DOHH2 (cell line): ENCODE data around the gene ST3GAL3.
A peak's percentile ranks its signal among the peaks of the same experiment; 100 is the strongest.

Experiments used
- H3F3A ChIP-seq: fragments of 200-600 bp; sonication (generic), shearing (Covaris generic); 2 replicates; pipeline ENCODE4 v1.6.0; 2016; ENCODE audit warnings: antibody characterized with exemption, mild to moderate bottlenecking; ENCODE audit not compliant: control insufficient read depth, insufficient read depth
- H3K27ac ChIP-seq: fragments of 200-600 bp; sonication (generic); 2 replicates; pipeline ENCODE4 v1.5.1; 2014; ENCODE audit warnings: low read depth, mild to moderate bottlenecking, low read length, moderate library complexity
- H3K27me3 ChIP-seq: fragments of 200-600 bp; sonication (generic); 2 replicates; pipeline ENCODE4 v1.6.1; 2014; ENCODE audit warnings: mild to moderate bottlenecking, low read length, mixed read lengths; ENCODE audit not compliant: control insufficient read depth
- H3K36me3 ChIP-seq: fragments of 200-600 bp; sonication (generic); 2 replicates; pipeline ENCODE4 v1.6.1; 2014; ENCODE audit warnings: mild to moderate bottlenecking, low read length, moderate library complexity, mixed read lengths; ENCODE audit not compliant: control insufficient read depth
- H3K4me1 ChIP-seq: fragments of 200-600 bp; sonication (generic); 2 replicates; pipeline ENCODE4 v1.6.1; 2014; ENCODE audit warnings: mild to moderate bottlenecking, low read length, mixed read lengths; ENCODE audit not compliant: control insufficient read depth
- H3K4me2 ChIP-seq: fragments of 200-600 bp; sonication (generic); 2 replicates; pipeline ENCODE4 v1.6.0; 2014; ENCODE audit warnings: mild to moderate bottlenecking, low read length, moderate library complexity
- H3K4me3 ChIP-seq: fragments of 200-600 bp; sonication (generic); 2 replicates; pipeline ENCODE4 v1.5.1; 2014; ENCODE audit warnings: mild to moderate bottlenecking, low read length, mixed read lengths
- H3K79me2 ChIP-seq: fragments of 200-600 bp; sonication (generic); 2 replicates; pipeline ENCODE4 v1.6.1; 2014; ENCODE audit warnings: mild to moderate bottlenecking, low read length, mixed read lengths; ENCODE audit not compliant: control insufficient read depth
- H3K9me2 ChIP-seq: fragments of 200-600 bp; sonication (generic); replicated peaks from 2 replicates; pipeline ENCODE4 v1.6.1; 2014; ENCODE audit warnings: mild to moderate bottlenecking, low read length, mixed read lengths; ENCODE audit not compliant: control insufficient read depth
- H3K9me3 ChIP-seq: fragments of 200-600 bp; sonication (generic); 2 replicates; pipeline ENCODE4 v1.6.1; 2014; ENCODE audit warnings: antibody characterized with exemption, low read length, mixed read lengths; ENCODE audit not compliant: control insufficient read depth, insufficient read depth
- H4K20me1 ChIP-seq: fragments of 200-600 bp; sonication (generic); 2 replicates; pipeline ENCODE4 v1.6.0; 2014; ENCODE audit warnings: low read depth, mild to moderate bottlenecking, antibody characterized with exemption, low read length, moderate library complexity; ENCODE audit not compliant: control insufficient read depth, insufficient read depth
- EZH2phosphoT487 ChIP-seq: fragments of 200-600 bp; sonication (generic); IDR thresholded peaks from 2 replicates; pipeline ENCODE4 v1.6.1; 2017; ENCODE audit warnings: borderline replicate concordance, mild to moderate bottlenecking, antibody characterized with exemption, low read length, moderate library complexity, mixed read lengths
- TF ChIP-seq, protein P1 (sequence below): fragments of 200-600 bp; sonication (generic); IDR thresholded peaks from one replicate; pipeline ENCODE4 v1.5.1; 2014; ENCODE audit warnings: antibody characterized with exemption, mild to moderate bottlenecking, low read depth, low read length; ENCODE audit not compliant: poor library complexity, severe bottlenecking

ST3GAL3 gene

DNA sequence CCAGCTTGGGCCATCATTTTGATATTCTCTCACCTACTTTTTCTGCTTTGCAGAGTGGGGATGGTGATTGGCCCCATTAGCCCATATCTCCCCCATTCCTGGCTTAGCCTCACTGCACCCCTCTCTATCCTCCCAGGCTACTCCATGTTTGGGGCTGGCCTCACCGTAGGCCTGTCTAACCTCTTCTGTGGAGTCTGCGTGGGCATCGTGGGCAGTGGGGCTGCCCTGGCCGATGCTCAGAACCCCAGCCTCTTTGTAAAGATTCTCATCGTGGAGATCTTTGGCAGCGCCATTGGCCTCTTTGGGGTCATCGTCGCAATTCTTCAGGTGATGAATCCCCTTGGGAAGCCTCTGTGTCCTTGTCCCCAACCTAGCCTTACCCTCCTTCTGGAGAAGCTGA is 269.6 kb downstream of the ST3GAL3 start:
- no peaks in the 10 kb centered on the region for H3K27me3 ChIP-seq
- peaks cover 69% of the 10 kb centered on the region for H3K36me3 ChIP-seq
- H3K27ac ChIP-seq = no peak overlapping the region
- H3K4me1 ChIP-seq = peaks cover 56% of the 10 kb centered on the region
- peaks cover 63% of the 10 kb centered on the region for H3K79me2 ChIP-seq
- peaks cover 10% of the 10 kb centered on the region; the same call in 1 of the 2 replicates for H4K20me1 ChIP-seq
- H3K4me3 ChIP-seq = peak overlapping the region; percentile 86; the same call in 1 of the 2 replicates
- no peaks in the 10 kb centered on the region for H3K9me2 ChIP-seq
- H3K4me2 ChIP-seq = peak overlapping the region; percentile 78
- TF ChIP-seq, protein P1, sequence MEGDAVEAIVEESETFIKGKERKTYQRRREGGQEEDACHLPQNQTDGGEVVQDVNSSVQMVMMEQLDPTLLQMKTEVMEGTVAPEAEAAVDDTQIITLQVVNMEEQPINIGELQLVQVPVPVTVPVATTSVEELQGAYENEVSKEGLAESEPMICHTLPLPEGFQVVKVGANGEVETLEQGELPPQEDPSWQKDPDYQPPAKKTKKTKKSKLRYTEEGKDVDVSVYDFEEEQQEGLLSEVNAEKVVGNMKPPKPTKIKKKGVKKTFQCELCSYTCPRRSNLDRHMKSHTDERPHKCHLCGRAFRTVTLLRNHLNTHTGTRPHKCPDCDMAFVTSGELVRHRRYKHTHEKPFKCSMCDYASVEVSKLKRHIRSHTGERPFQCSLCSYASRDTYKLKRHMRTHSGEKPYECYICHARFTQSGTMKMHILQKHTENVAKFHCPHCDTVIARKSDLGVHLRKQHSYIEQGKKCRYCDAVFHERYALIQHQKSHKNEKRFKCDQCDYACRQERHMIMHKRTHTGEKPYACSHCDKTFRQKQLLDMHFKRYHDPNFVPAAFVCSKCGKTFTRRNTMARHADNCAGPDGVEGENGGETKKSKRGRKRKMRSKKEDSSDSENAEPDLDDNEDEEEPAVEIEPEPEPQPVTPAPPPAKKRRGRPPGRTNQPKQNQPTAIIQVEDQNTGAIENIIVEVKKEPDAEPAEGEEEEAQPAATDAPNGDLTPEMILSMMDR = no peak
- TF ChIP-seq EZH2phosphoT487 = no peak
- no peaks in the 10 kb centered on the region for H3K9me3 ChIP-seq
- H3F3A ChIP-seq = peaks cover 20% of the 10 kb centered on the region

GRCh38 chr1:43977376-43978263 is 270.3 kb downstream of the ST3GAL3 start:
- H3K4me3 ChIP-seq = peak overlapping the region; percentile 86; the same call in 1 of the 2 replicates
- H3K27ac ChIP-seq = no peak overlapping the region
- peaks cover 10% of the 10 kb centered on the region; the same call in 1 of the 2 replicates for H4K20me1 ChIP-seq
- H3K4me1 ChIP-seq = peaks cover 56% of the 10 kb centered on the region
- H3F3A ChIP-seq = peaks cover 20% of the 10 kb centered on the region
- no peaks in the 10 kb centered on the region for H3K9me3 ChIP-seq
- H3K36me3 ChIP-seq = peaks cover 65% of the 10 kb centered on the region
- H3K79me2 ChIP-seq = peaks cover 71% of the 10 kb centered on the region
- peak overlapping the region; percentile 78 for H3K4me2 ChIP-seq
- no peaks in the 10 kb centered on the region for H3K27me3 ChIP-seq
- TF ChIP-seq, protein P1 = no peak
- no peak for TF ChIP-seq EZH2phosphoT487
- no peaks in the 10 kb centered on the region for H3K9me2 ChIP-seq

DNA sequence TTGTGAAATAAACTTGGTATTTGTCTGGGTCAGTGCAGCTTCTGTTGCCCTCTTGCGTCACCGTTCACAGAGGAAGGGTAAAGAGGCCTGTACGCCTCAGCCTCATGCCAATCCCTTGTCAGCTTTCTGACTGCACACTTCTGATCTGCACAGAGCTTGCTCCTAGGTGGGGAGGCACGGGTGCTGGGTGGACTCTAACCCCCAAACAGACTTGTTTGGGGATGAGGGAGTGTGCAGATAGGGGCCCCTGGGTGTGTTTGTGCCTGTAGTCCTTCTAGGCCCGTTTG is 270.9 kb downstream of the ST3GAL3 start:
- Histone ChIP-seq H3K9me2 (no peaks in the 10 kb centered on the region), H3K4me2 (peak overlapping the region; percentile 78), H3K36me3 (peaks cover 60% of the 10 kb centered on the region), H3F3A (peaks cover 17% of the 10 kb centered on the region), H3K9me3 (no peaks in the 10 kb centered on the region), H3K4me3 (peak overlapping the region; percentile 86), H3K79me2 (peaks cover 74% of the 10 kb centered on the region), H3K4me1 (peaks cover 56% of the 10 kb centered on the region), H3K27me3 (no peaks in the 10 kb centered on the region), H4K20me1 (peaks cover 10% of the 10 kb centered on the region; the same call in 1 of the 2 replicates), H3K27ac (peak overlapping the region; percentile 30; the same call in 1 of the 2 replicates)
- TF ChIP-seq, protein P1 = no peak
- no peak for TF ChIP-seq EZH2phosphoT487
